Measurements from ENCODE around the gene DAD1. TPM values are rescaled to one million over a fixed set of nuclear protein-coding genes. Genes with fewer than 3 reads are reported as not detected.
A peak's percentile ranks its signal among the peaks of the same experiment; 100 is the strongest.

The DAD1 gene
- total RNA-seq, 1 experiment from 2014 or later, result 166 TPM

DNA sequence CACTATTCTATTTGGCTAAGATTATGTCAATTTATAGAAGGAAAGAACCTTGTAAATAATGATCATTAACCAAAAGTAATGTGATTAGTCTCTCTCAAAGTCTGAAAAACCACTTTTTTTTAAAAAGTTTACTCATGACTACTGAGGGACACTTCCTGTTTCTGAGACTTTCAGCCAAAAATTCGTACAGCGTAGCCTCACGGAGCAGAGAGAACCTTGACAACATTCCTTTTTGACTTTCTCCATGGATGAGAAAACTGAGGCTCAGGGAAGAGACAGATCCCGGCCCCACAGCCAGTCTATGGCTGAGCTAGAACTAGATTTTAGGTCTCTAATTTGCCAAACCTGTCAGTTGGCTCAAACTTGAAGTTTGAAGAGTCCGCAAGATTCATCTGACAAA is 68.2 kb downstream of the DAD1 start:
- no peak for DNase-seq (ENCODE audit: unreplicated experiment)
- POLR2A ChIA-PET, result interaction anchor here (0.6 kb wide), 1 partner anchor 323 kb away, joined by 3 read pairs; no protein-coding TSS in a partner anchor
- H3K36me3 Mint-ChIP-seq (ENCODE audit: insufficient read depth, unreplicated experiment), result no peaks in the 10 kb centered on the region
- TF ChIP-seq, protein P1, sequence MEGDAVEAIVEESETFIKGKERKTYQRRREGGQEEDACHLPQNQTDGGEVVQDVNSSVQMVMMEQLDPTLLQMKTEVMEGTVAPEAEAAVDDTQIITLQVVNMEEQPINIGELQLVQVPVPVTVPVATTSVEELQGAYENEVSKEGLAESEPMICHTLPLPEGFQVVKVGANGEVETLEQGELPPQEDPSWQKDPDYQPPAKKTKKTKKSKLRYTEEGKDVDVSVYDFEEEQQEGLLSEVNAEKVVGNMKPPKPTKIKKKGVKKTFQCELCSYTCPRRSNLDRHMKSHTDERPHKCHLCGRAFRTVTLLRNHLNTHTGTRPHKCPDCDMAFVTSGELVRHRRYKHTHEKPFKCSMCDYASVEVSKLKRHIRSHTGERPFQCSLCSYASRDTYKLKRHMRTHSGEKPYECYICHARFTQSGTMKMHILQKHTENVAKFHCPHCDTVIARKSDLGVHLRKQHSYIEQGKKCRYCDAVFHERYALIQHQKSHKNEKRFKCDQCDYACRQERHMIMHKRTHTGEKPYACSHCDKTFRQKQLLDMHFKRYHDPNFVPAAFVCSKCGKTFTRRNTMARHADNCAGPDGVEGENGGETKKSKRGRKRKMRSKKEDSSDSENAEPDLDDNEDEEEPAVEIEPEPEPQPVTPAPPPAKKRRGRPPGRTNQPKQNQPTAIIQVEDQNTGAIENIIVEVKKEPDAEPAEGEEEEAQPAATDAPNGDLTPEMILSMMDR (IDR thresholded peaks at IDR 0.05; ENCODE audit: unreplicated experiment), result no peak
- BruUV-seq (replicated peaks), result no TSS peak
- H3K27me3 Mint-ChIP-seq (ENCODE audit: insufficient read depth, unreplicated experiment), result no peaks in the 10 kb centered on the region
- no peaks in the 10 kb centered on the region for H3K9me3 Mint-ChIP-seq (ENCODE audit: unreplicated experiment)
- H3K4me1 Mint-ChIP-seq (ENCODE audit: insufficient read depth, unreplicated experiment), result peaks cover 5% of the 10 kb centered on the region
- CTCF ChIA-PET, result no interaction called here
- H3K4me3 Mint-ChIP-seq (ENCODE audit: unreplicated experiment), result no peak overlapping the region
- no peak overlapping the region for H3K27ac Mint-ChIP-seq (ENCODE audit: low read depth, unreplicated experiment)
- intact Hi-C loops (cut with micrococcal nuclease), result no loop called here

DNA sequence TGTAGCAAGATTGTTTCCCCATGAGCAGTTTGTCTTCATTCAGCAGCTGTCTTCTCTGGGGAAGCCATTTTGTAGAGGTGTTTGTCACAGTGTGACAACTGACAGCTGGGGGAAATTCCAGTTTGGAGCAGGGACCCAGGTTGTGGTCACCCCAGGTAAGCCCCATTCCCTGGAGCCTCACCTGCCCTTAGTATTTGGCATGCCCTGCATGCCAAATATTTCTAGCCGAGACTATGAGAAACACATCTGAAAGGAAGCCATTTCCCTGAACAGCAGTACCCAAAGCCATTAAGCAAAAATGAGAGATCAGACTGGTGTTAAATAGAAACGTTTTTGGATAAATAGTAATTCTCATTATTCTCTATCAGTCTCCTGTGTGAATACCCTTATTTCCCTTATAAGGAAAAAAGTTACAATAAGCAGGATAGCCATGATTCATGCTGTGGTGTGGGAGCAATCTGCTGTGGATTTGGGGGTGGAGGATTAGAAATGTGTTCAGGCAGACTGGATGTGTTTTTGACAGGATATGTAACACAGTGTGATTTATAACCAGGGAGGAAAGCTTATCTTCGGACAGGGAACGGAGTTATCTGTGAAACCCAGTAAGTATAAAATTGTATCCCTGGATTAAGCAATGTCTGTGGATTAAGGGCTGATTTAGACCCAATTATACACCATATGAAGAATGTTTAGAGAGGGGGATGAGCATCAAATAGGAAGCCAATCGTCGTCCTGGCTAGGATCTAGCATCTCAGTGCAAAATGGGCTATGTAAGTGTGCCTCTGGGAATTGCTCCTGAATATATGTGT is 68.9 kb downstream of the DAD1 start:
- POLR2A ChIA-PET, result interaction anchor here (0.6 kb wide), 1 partner anchor 255 kb away, joined by 4 read pairs; no protein-coding TSS in a partner anchor
- no TSS peak for BruUV-seq (replicated peaks)
- CTCF ChIA-PET, result interaction anchor here (0.7 to 1.1 kb wide), 2 partner anchors 198 to 318 kb away, joined by 3 to 5 read pairs; no protein-coding TSS in a partner anchor
- Mint-ChIP-seq H3K36me3 (ENCODE audit: insufficient read depth, unreplicated experiment) (no peaks in the 10 kb centered on the region), H3K9me3 (ENCODE audit: unreplicated experiment) (no peaks in the 10 kb centered on the region), H3K4me3 (ENCODE audit: unreplicated experiment) (no peak overlapping the region), H3K27ac (ENCODE audit: low read depth, unreplicated experiment) (no peak overlapping the region), H3K27me3 (ENCODE audit: insufficient read depth, unreplicated experiment) (no peaks in the 10 kb centered on the region), H3K4me1 (ENCODE audit: insufficient read depth, unreplicated experiment) (peaks cover 5% of the 10 kb centered on the region)
- peak; percentile 42 for DNase-seq (ENCODE audit: unreplicated experiment)
- intact Hi-C loops (cut with micrococcal nuclease), result no loop called here
- TF ChIP-seq, protein P1 (IDR thresholded peaks at IDR 0.05; ENCODE audit: unreplicated experiment), result no peak

DNA sequence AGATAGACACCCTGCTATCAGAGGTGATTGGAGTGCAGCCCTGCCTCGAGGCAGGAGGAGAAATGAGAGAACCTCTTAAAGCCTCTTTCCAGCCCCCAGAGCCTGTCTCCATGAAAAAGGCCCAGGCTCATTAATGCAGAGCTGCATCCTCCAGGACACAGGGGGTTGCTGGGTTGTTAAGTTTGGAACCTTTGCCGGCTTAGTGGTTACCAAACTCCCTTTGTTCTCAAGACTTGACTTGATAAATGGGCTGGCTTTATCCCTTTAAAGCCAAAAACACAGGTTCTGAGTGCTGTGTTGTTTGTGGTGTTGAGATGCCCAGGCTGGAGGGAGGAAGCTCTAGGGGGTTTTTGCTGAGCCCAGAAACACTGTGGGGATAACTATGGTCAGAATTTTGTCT is 71.0 kb downstream of the DAD1 start:
- BruUV-seq (replicated peaks), result no TSS peak
- Mint-ChIP-seq H3K4me3 (ENCODE audit: unreplicated experiment) (no peak overlapping the region), H3K36me3 (ENCODE audit: insufficient read depth, unreplicated experiment) (no peaks in the 10 kb centered on the region), H3K27me3 (ENCODE audit: insufficient read depth, unreplicated experiment) (no peaks in the 10 kb centered on the region), H3K9me3 (ENCODE audit: unreplicated experiment) (no peaks in the 10 kb centered on the region), H3K4me1 (ENCODE audit: insufficient read depth, unreplicated experiment) (peaks cover 5% of the 10 kb centered on the region), H3K27ac (ENCODE audit: low read depth, unreplicated experiment) (no peak overlapping the region)
- intact Hi-C loops (cut with micrococcal nuclease), result no loop called here
- no peak for DNase-seq (ENCODE audit: unreplicated experiment)
- POLR2A ChIA-PET, result no interaction called here
- CTCF ChIA-PET, result interaction anchor here (0.6 to 0.9 kb wide), 2 partner anchors 11 to 52 kb away, joined by 3 to 5 read pairs; no protein-coding TSS in a partner anchor
- TF ChIP-seq, protein P1 (IDR thresholded peaks at IDR 0.05; ENCODE audit: unreplicated experiment), result no peak

DNA sequence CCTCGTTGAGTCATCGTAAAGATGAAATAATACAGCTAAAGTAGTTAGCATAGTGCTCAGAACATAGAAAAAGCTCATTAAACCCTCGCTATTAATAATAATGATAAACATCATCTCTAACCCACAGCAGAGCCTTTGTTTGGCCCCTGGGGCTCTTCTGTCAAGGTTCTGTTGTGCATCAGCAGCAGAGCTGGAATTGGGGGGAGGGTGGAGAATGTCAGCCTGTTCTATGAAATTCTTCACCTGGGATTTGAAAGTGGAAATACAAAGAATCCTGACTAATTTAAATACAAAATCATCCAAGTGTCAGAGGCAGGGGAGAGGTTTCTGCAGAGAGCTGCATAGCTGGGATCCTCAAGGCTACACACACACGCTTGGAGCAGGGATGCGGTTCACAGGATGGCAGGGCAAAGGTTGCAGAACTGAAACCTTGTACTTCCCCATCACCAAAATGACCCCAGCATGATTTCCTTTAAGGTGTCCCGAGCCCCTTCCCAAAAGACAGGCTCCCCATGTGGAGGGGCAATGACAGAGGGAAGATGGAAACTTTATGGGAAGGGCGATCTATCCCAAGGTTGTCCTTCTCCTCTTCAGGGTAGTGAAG is 71.8 kb downstream of the DAD1 start:
- BruUV-seq (replicated peaks), result no TSS peak
- CTCF ChIA-PET, result interaction anchor here (1.0 kb wide), 1 partner anchor 136 kb away, joined by 4 read pairs; no protein-coding TSS in a partner anchor
- H3K4me1 Mint-ChIP-seq (ENCODE audit: insufficient read depth, unreplicated experiment), result peaks cover 5% of the 10 kb centered on the region
- TF ChIP-seq, protein P1 (IDR thresholded peaks at IDR 0.05; ENCODE audit: unreplicated experiment), result no peak
- H3K27ac Mint-ChIP-seq (ENCODE audit: low read depth, unreplicated experiment), result no peak overlapping the region
- POLR2A ChIA-PET, result no interaction called here
- no peaks in the 10 kb centered on the region for H3K9me3 Mint-ChIP-seq (ENCODE audit: unreplicated experiment)
- DNase-seq (ENCODE audit: unreplicated experiment), result no peak
- no peak overlapping the region for H3K4me3 Mint-ChIP-seq (ENCODE audit: unreplicated experiment)
- H3K27me3 Mint-ChIP-seq (ENCODE audit: insufficient read depth, unreplicated experiment), result no peaks in the 10 kb centered on the region
- H3K36me3 Mint-ChIP-seq (ENCODE audit: insufficient read depth, unreplicated experiment), result no peaks in the 10 kb centered on the region
- intact Hi-C loops (cut with micrococcal nuclease), result no loop called here

Measured in MCF 10A (cell line).